Measurements from ENCODE around the gene MAML2. TPM values are rescaled to one million over a fixed set of nuclear protein-coding genes. Genes with fewer than 3 reads are reported as not detected.

Gene MAML2
- total RNA-seq, 1 donor from 2014 or later, result 3.8 TPM

GRCh38 chr11:96179905-96180304 is 163.1 kb downstream of the MAML2 start:
- no peak overlapping the region for H3K27ac Mint-ChIP-seq
- H3K27me3 Mint-ChIP-seq (ENCODE audit: insufficient read depth, low read depth), result peaks cover 2% of the 10 kb centered on the region
- no peaks in the 10 kb centered on the region for H3K27me3 ChIP-seq
- H3K9me3 ChIP-seq (ENCODE audit: low read depth), result no peaks in the 10 kb centered on the region
- no peaks in the 10 kb centered on the region for H3K9me3 Mint-ChIP-seq
- no peak overlapping the region for H3K9ac ChIP-seq
- no peak overlapping the region for H2AFZ ChIP-seq (replicated peaks)
- no peak overlapping the region for H3K4me3 Mint-ChIP-seq
- H3K27ac ChIP-seq, result no peak overlapping the region
- TF ChIP-seq EZH2 (IDR thresholded peaks at IDR 0.05) (no peak), EZH2phosphoT487 (IDR thresholded peaks at IDR 0.05) (no peak), CTCF (IDR thresholded peaks at IDR 0.05) (no peak)
- H3K79me2 ChIP-seq (ENCODE audit: low read depth), result no peaks in the 10 kb centered on the region
- H3K36me3 Mint-ChIP-seq, result no peaks in the 10 kb centered on the region
- no peaks in the 10 kb centered on the region for H4K20me1 ChIP-seq (ENCODE audit: low read depth)
- no peak overlapping the region for H3K4me3 ChIP-seq
- H3K36me3 ChIP-seq, result no peaks in the 10 kb centered on the region
- no peaks in the 10 kb centered on the region for H3K4me1 ChIP-seq
- no peaks in the 10 kb centered on the region for H3F3A ChIP-seq (ENCODE audit: low read depth)
- no peak overlapping the region for H3K4me2 ChIP-seq
- peaks cover 29% of the 10 kb centered on the region for H3K4me1 Mint-ChIP-seq
- no peak for DNase-seq (ENCODE audit: low spot score)

GRCh38 chr11:96178887-96179279 is 164.1 kb downstream of the MAML2 start:
- Mint-ChIP-seq H3K27me3 (ENCODE audit: insufficient read depth, low read depth) (peaks cover 2% of the 10 kb centered on the region), H3K4me1 (peaks cover 29% of the 10 kb centered on the region), H3K4me3 (no peak overlapping the region), H3K9me3 (no peaks in the 10 kb centered on the region), H3K27ac (peak overlapping the region; percentile 89), H3K36me3 (no peaks in the 10 kb centered on the region)
- H3K79me2 ChIP-seq (ENCODE audit: low read depth), result no peaks in the 10 kb centered on the region
- no peaks in the 10 kb centered on the region for H3K36me3 ChIP-seq
- no peak overlapping the region for H3K27ac ChIP-seq
- H4K20me1 ChIP-seq (ENCODE audit: low read depth), result no peaks in the 10 kb centered on the region
- no peaks in the 10 kb centered on the region for H3K27me3 ChIP-seq
- no peak overlapping the region for H3K4me3 ChIP-seq
- no peaks in the 10 kb centered on the region for H3F3A ChIP-seq (ENCODE audit: low read depth)
- DNase-seq (ENCODE audit: low spot score), result no peak
- H3K9me3 ChIP-seq (ENCODE audit: low read depth), result no peaks in the 10 kb centered on the region
- no peak overlapping the region for H3K4me2 ChIP-seq
- no peaks in the 10 kb centered on the region for H3K4me1 ChIP-seq
- H3K9ac ChIP-seq, result no peak overlapping the region
- no peak overlapping the region for H2AFZ ChIP-seq (replicated peaks)
- TF ChIP-seq EZH2phosphoT487 (IDR thresholded peaks at IDR 0.05), result no peak
- TF ChIP-seq EZH2 (IDR thresholded peaks at IDR 0.05), result no peak
- TF ChIP-seq CTCF (IDR thresholded peaks at IDR 0.05), result no peak

- Mint-ChIP-seq H3K36me3 (no peaks in the 10 kb centered on the region), H3K27ac (peak overlapping the region; percentile 89), H3K4me3 (peak overlapping the region; percentile 28), H3K4me1 (peaks cover 29% of the 10 kb centered on the region), H3K27me3 (ENCODE audit: insufficient read depth, low read depth) (peaks cover 2% of the 10 kb centered on the region), H3K9me3 (no peaks in the 10 kb centered on the region)
- TF ChIP-seq CTCF (IDR thresholded peaks at IDR 0.05) (no peak), EZH2phosphoT487 (IDR thresholded peaks at IDR 0.05) (no peak), EZH2 (IDR thresholded peaks at IDR 0.05) (no peak)
- H3K4me2 ChIP-seq, result no peak overlapping the region
- no peaks in the 10 kb centered on the region for H3K27me3 ChIP-seq
- H3K9me3 ChIP-seq (ENCODE audit: low read depth), result no peaks in the 10 kb centered on the region
- no peaks in the 10 kb centered on the region for H3K79me2 ChIP-seq (ENCODE audit: low read depth)
- H3K36me3 ChIP-seq, result no peaks in the 10 kb centered on the region
- no peak overlapping the region for H3K9ac ChIP-seq
- DNase-seq (ENCODE audit: low spot score), result no peak
- no peaks in the 10 kb centered on the region for H4K20me1 ChIP-seq (ENCODE audit: low read depth)
- H3K4me3 ChIP-seq, result no peak overlapping the region
- H3K27ac ChIP-seq, result no peak overlapping the region
- H2AFZ ChIP-seq (replicated peaks), result no peak overlapping the region
- H3K4me1 ChIP-seq, result no peaks in the 10 kb centered on the region
- no peaks in the 10 kb centered on the region for H3F3A ChIP-seq (ENCODE audit: low read depth)
Measured at GRCh38 chr11:96178049-96178886, 164.7 kb downstream of the MAML2 start.

Measured in neural progenitor cell (in vitro differentiated cells).